ENCODE measurements around the gene PLCB4.

DNA sequence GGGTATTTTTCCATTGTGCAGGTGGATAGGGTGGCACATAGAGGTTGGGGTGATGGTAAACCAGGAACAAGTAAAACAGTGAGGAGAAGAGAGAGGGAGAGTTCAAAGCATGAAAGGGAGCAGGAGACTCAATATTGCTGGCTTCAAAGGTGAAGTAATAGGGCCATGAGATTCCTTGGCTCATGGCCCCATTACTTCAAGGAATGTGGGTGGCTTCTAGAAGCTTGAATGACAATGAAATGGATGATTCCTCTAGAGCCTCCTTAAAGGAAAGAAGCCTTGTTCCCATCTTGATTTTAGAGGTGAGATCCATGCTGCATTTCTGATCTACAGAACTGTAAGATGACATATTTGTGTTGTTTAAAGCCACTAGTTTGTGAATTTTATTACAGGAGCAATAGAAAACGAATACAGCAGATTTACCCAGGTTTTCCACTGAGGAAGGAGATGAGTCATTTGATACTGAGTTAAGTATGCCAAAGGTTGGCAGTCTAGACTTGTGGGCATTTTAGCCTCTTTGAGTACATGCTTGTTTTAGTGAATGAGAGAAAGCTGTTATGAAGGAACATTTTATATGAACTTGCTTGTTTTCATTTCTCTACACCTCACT, 110.4 kb downstream of the PLCB4 start:
- TF ChIP-seq, protein P1, sequence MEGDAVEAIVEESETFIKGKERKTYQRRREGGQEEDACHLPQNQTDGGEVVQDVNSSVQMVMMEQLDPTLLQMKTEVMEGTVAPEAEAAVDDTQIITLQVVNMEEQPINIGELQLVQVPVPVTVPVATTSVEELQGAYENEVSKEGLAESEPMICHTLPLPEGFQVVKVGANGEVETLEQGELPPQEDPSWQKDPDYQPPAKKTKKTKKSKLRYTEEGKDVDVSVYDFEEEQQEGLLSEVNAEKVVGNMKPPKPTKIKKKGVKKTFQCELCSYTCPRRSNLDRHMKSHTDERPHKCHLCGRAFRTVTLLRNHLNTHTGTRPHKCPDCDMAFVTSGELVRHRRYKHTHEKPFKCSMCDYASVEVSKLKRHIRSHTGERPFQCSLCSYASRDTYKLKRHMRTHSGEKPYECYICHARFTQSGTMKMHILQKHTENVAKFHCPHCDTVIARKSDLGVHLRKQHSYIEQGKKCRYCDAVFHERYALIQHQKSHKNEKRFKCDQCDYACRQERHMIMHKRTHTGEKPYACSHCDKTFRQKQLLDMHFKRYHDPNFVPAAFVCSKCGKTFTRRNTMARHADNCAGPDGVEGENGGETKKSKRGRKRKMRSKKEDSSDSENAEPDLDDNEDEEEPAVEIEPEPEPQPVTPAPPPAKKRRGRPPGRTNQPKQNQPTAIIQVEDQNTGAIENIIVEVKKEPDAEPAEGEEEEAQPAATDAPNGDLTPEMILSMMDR (tag by site-specific recombination; IDR thresholded peaks at IDR 0.05): no peak
- TF ChIP-seq ZIC2 (tag by site-specific recombination; IDR thresholded peaks at IDR 0.05): no peak
- no peak for TF ChIP-seq ZNF184 (tag by site-specific recombination; IDR thresholded peaks at IDR 0.05)

All from HEK293 (cell line).